ENCODE measurements around the gene KCNQ2.

- no peak for TF ChIP-seq ZNF274 (IDR thresholded peaks at IDR 0.05; ENCODE audit: low read depth, low read length)
- no peak for TF ChIP-seq CTCF (IDR thresholded peaks at IDR 0.05 in 2 of 3, conservative IDR thresholded peaks at IDR 0.05 in 1 of 3; ENCODE audit: borderline replicate concordance in 1 of 3, insufficient read depth in 1 of 3, low read depth in 2 of 3, low read length in 2 of 3)
Measured at GRCh38 chr20:63446216-63447024, 26.0 kb downstream of the KCNQ2 start.

All from HCT116 (cell line).